CD14-positive monocyte (primary cell): ENCODE results near the gene VEGFC. TPM values are rescaled to one million over a fixed set of nuclear protein-coding genes. Genes with fewer than 3 reads are reported as not detected.

ENCODE experiments used
- DNase-seq, 3 donors: peaks; one replicate each; pipeline ENCODE4 v3.0.0-alpha.2; 2011 to 2022
- H2AFZ ChIP-seq: 2 replicates; pipeline ENCODE4 v1.6.0; 2012; ENCODE audit warnings: mild to moderate bottlenecking, low read depth, low read length, inconsistent platforms; ENCODE audit not compliant: insufficient read depth, poor library complexity, severe bottlenecking
- H3K27ac ChIP-seq, 2 donors: 1 replicate in 1 of 2; 2 replicates in 1 of 2; pipeline ENCODE4 v1.5.1; 2012 to 2013; ENCODE audit warnings: low read length in 2 of 2, control low read depth in 1 of 2, inconsistent platforms in 1 of 2, low read depth in 1 of 2, mild to moderate bottlenecking in 1 of 2
- H3K27me3 ChIP-seq, 2 donors: one replicate each; pipeline versions ENCODE4 v1.6.0 to v1.6.1; 2011 to 2013; ENCODE audit warnings: low read length in 2 of 2; ENCODE audit not compliant: control insufficient read depth in 2 of 2, insufficient read depth in 2 of 2
- H3K36me3 ChIP-seq, 2 donors: replicated peaks in 1 of 2; 1 replicate in 1 of 2; 2 replicates in 1 of 2; pipeline versions ENCODE4 v1.5.1 to v1.6.1; 2012 to 2013; ENCODE audit warnings: low read length in 2 of 2, control low read depth in 1 of 2, inconsistent platforms in 1 of 2, mild to moderate bottlenecking in 1 of 2; ENCODE audit not compliant: insufficient read depth in 2 of 2, control insufficient read depth in 1 of 2
- H3K4me1 ChIP-seq, 2 donors: 1 replicate in 1 of 2; 2 replicates in 1 of 2; pipeline versions ENCODE4 v1.5.1 to v1.6.1; 2012 to 2013; ENCODE audit warnings: low read length in 2 of 2, control low read depth in 1 of 2, inconsistent platforms in 1 of 2, mild to moderate bottlenecking in 1 of 2, moderate library complexity in 1 of 2; ENCODE audit not compliant: insufficient read depth in 2 of 2, control insufficient read depth in 1 of 2
- H3K4me2 ChIP-seq: replicated peaks from 2 replicates; pipeline ENCODE3; 2012; ENCODE audit warnings: low read length, moderate library complexity, mild to moderate bottlenecking; ENCODE audit not compliant: poor library complexity, severe bottlenecking; ENCODE audit errors: extremely low read depth
- H3K4me3 ChIP-seq, 3 experiments: fragments of 200-600 bp in 1 of 3; sonication (generic) in 1 of 3; replicated peaks in 1 of 3; 1 replicate in 2 of 3; 2 replicates in 1 of 3; pipeline ENCODE4 v1.5.1; 2011 to 2013; ENCODE audit warnings: low read length in 3 of 3, mild to moderate bottlenecking in 3 of 3, control low read depth in 2 of 3, low read depth in 2 of 3, inconsistent platforms in 1 of 3, moderate library complexity in 1 of 3
- H3K79me2 ChIP-seq: 2 replicates; pipeline ENCODE4 v1.6.0; 2012; ENCODE audit warnings: mild to moderate bottlenecking, control low read depth, inconsistent platforms, low read length, moderate library complexity; ENCODE audit not compliant: insufficient read depth
- H3K9ac ChIP-seq: 2 replicates; pipeline ENCODE4 v1.6.0; 2017; ENCODE audit warnings: low read length, mild to moderate bottlenecking; ENCODE audit not compliant: insufficient read depth, poor library complexity, severe bottlenecking
- H3K9me3 ChIP-seq, 2 donors: replicated peaks in 1 of 2; 1 replicate in 1 of 2; 2 replicates in 1 of 2; pipeline versions ENCODE4 v1.5.1 to v1.6.1; 2012 to 2013; ENCODE audit warnings: low read length in 2 of 2, control low read depth in 1 of 2; ENCODE audit not compliant: control insufficient read depth in 1 of 2, insufficient read depth in 1 of 2
- H4K20me1 ChIP-seq: 2 replicates; pipeline ENCODE4 v1.6.0; 2012; ENCODE audit warnings: mild to moderate bottlenecking, low read length, control low read depth, moderate library complexity; ENCODE audit not compliant: insufficient read depth
- H3K27ac Mint-ChIP-seq, 7 donors: one replicate each; pipeline ENCODE4 v1.8.0; 2020; ENCODE audit warnings: mild to moderate bottlenecking in 7 of 7, mixed read lengths in 7 of 7, moderate library complexity in 6 of 7, inconsistent platforms in 2 of 7
- H3K27me3 Mint-ChIP-seq, 3 donors: one replicate each; pipeline ENCODE4 v1.8.0; 2021 to 2022; ENCODE audit warnings: low read depth in 3 of 3, mild to moderate bottlenecking in 3 of 3, mixed read lengths in 3 of 3, moderate library complexity in 3 of 3, inconsistent platforms in 1 of 3
- H3K36me3 Mint-ChIP-seq, 2 donors: one replicate each; pipeline ENCODE4 v1.8.0; 2020; ENCODE audit warnings: mixed read lengths in 2 of 2, inconsistent platforms in 1 of 2, mild to moderate bottlenecking in 1 of 2
- H3K4me1 Mint-ChIP-seq: one replicate; pipeline ENCODE4 v1.8.0; 2020; ENCODE audit warnings: mild to moderate bottlenecking, mixed read lengths
- H3K4me3 Mint-ChIP-seq, 2 donors: one replicate each; pipeline ENCODE4 v1.8.0; 2020; ENCODE audit warnings: mild to moderate bottlenecking in 2 of 2, mixed read lengths in 2 of 2, moderate library complexity in 1 of 2
- H3K9me3 Mint-ChIP-seq, 7 donors: one replicate each; pipeline ENCODE4 v1.8.0; 2020 to 2022; ENCODE audit warnings: mixed read lengths in 7 of 7, mild to moderate bottlenecking in 6 of 7, moderate library complexity in 6 of 7, inconsistent platforms in 2 of 7
- WGBS: methylation state at CpG from one replicate; pipeline ENCODE4 v1.1.5; 2013; ENCODE audit warnings: missing lambda C conversion rate; ENCODE audit not compliant: insufficient coverage; 5-methylcytosine and 5-hydroxymethylcytosine counted together
- intact Hi-C, 2 donors: fragments of 100-400 bp; cut with micrococcal nuclease; formaldehyde crosslinking; loops; one replicate each; pipeline versions ENCODE4 v1.15.0 to v1.15.1; 2023
- polyA plus RNA-seq, 3 donors: library from polyadenylated mRNA; depleted of rRNA in 1 of 3; unstranded in 2 of 3; stranded (reverse) in 1 of 3; fragments of 300-500 nt in 2 of 3; fragments of >200 nt in 1 of 3; fragmentation: Illumina TruSeq in 2 of 3; gene quantifications; 1 replicate in 2 of 3; 2 replicates in 1 of 3; pipeline ENCODE4 v1.2.3, GENCODE V29; 2012 to 2021
- TF ChIP-seq, protein P1 (sequence below): fragments of 200-600 bp; IDR thresholded peaks from one replicate; pipeline ENCODE4 v1.8.0; 2022; ENCODE audit warnings: antibody characterized with exemption, mild to moderate bottlenecking

VEGFC gene
- polyA plus RNA-seq, 3 donors, result not detected

DNA sequence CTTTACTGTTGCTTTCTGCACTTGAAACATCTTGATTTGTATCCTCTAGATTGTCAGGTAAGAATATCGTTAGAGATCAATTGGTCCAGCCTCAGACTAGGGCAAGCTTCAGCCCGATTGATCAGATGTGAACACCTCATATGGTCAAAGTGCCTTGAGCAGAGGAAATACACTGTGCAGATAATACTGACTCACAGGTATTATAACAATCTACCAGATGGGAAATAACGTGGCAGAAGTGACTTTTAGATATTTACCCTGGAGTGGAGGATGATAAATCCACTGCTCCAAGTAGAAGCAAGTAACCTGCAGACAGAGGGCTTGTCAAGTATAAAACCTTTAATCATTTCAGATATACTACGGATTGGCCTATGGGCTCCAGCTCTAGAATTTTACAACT, 17.9 kb downstream of the VEGFC start:
- no peaks in the 10 kb centered on the region for H3K36me3 ChIP-seq
- no peaks in the 10 kb centered on the region for H3K4me1 ChIP-seq
- H3K4me3 ChIP-seq, result no peak overlapping the region
- TF ChIP-seq, protein P1, sequence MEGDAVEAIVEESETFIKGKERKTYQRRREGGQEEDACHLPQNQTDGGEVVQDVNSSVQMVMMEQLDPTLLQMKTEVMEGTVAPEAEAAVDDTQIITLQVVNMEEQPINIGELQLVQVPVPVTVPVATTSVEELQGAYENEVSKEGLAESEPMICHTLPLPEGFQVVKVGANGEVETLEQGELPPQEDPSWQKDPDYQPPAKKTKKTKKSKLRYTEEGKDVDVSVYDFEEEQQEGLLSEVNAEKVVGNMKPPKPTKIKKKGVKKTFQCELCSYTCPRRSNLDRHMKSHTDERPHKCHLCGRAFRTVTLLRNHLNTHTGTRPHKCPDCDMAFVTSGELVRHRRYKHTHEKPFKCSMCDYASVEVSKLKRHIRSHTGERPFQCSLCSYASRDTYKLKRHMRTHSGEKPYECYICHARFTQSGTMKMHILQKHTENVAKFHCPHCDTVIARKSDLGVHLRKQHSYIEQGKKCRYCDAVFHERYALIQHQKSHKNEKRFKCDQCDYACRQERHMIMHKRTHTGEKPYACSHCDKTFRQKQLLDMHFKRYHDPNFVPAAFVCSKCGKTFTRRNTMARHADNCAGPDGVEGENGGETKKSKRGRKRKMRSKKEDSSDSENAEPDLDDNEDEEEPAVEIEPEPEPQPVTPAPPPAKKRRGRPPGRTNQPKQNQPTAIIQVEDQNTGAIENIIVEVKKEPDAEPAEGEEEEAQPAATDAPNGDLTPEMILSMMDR, result no peak
- no peak overlapping the region for H3K4me3 Mint-ChIP-seq
- no peak overlapping the region for H3K9ac ChIP-seq
- intact Hi-C loops, result no loop called here
- H3K4me2 ChIP-seq, result no peak overlapping the region
- DNase-seq, result no peak
- H3K27ac Mint-ChIP-seq, result no peak overlapping the region
- no peaks in the 10 kb centered on the region for H3K9me3 ChIP-seq
- H3K27ac ChIP-seq, result no peak overlapping the region
- 40% methylated on average over 2 of the region's 4 CpGs for WGBS
- no peaks in the 10 kb centered on the region for H3K27me3 ChIP-seq
- no peaks in the 10 kb centered on the region for H3K9me3 Mint-ChIP-seq
- H3K36me3 Mint-ChIP-seq, result no peaks in the 10 kb centered on the region
- H3K27me3 Mint-ChIP-seq, result peaks cover 0 to 3% (median 2%) of the 10 kb centered on the region in 3 donors
- H3K4me1 Mint-ChIP-seq, result no peaks in the 10 kb centered on the region
- H2AFZ ChIP-seq, result no peak overlapping the region
- no peaks in the 10 kb centered on the region for H4K20me1 ChIP-seq
- H3K79me2 ChIP-seq, result no peaks in the 10 kb centered on the region

GRCh38 chr4:176769514-176769913, 23.2 kb downstream of the VEGFC start:
- no peak overlapping the region for H3K4me3 Mint-ChIP-seq
- Histone ChIP-seq H2AFZ (no peak overlapping the region), H3K9ac (no peak overlapping the region), H3K9me3 (no peaks in the 10 kb centered on the region), H3K4me1 (no peaks in the 10 kb centered on the region), H3K79me2 (no peaks in the 10 kb centered on the region), H3K27me3 (no peaks in the 10 kb centered on the region), H3K4me2 (no peak overlapping the region), H3K27ac (no peak overlapping the region), H3K4me3 (no peak overlapping the region), H3K36me3 (no peaks in the 10 kb centered on the region), H4K20me1 (no peaks in the 10 kb centered on the region)
- no peaks in the 10 kb centered on the region for H3K36me3 Mint-ChIP-seq
- peaks cover 0 to 5% (median 0%) of the 10 kb centered on the region in 7 donors for H3K9me3 Mint-ChIP-seq
- H3K27me3 Mint-ChIP-seq, result peaks cover 0 to 5% (median 0%) of the 10 kb centered on the region in 3 donors
- no peaks in the 10 kb centered on the region for H3K4me1 Mint-ChIP-seq
- no peak for DNase-seq
- intact Hi-C loops, result no loop called here
- WGBS, result no CpG with 5 or more reads among the region's 2 CpGs
- no peak overlapping the region for H3K27ac Mint-ChIP-seq
- TF ChIP-seq, protein P1, result no peak
